Mucosa of rectum (tissue), 2 donors: ENCODE measurements around the gene CYBC1.

Source experiments
- H3K27ac ChIP-seq, 2 donors: one replicate each; pipeline ENCODE4 v1.7.0; 2013; ENCODE audit warnings: inconsistent platforms in 2 of 2, low read depth in 2 of 2, low read length in 2 of 2
- H3K27me3 ChIP-seq, 2 donors: one replicate each; pipeline ENCODE4 v1.7.0; 2013; ENCODE audit warnings: low read length in 2 of 2; ENCODE audit not compliant: control insufficient read depth in 2 of 2, insufficient read depth in 2 of 2
- H3K36me3 ChIP-seq, 2 donors: one replicate each; pipeline ENCODE4 v1.7.0; 2013; ENCODE audit warnings: low read length in 2 of 2; ENCODE audit not compliant: control insufficient read depth in 2 of 2, insufficient read depth in 2 of 2
- H3K4me1 ChIP-seq, 2 donors: one replicate each; pipeline ENCODE4 v1.7.0; 2013; ENCODE audit warnings: low read length in 2 of 2, mild to moderate bottlenecking in 1 of 2; ENCODE audit not compliant: control insufficient read depth in 2 of 2, insufficient read depth in 2 of 2
- H3K4me3 ChIP-seq, 2 donors: one replicate each; pipeline ENCODE4 v1.7.0; 2013; ENCODE audit warnings: low read length in 2 of 2
- H3K9ac ChIP-seq, 2 donors: one replicate each; pipeline ENCODE4 v1.7.0; 2013; ENCODE audit warnings: low read length in 2 of 2, low read depth in 1 of 2, mild to moderate bottlenecking in 1 of 2
- H3K9me3 ChIP-seq, 2 donors: one replicate each; pipeline ENCODE4 v1.7.0; 2013; ENCODE audit warnings: low read length in 2 of 2; ENCODE audit not compliant: control insufficient read depth in 2 of 2
- donor health status: healthy.
- donor health status: Normal muscosa, but diverticular disease.

Gene CYBC1

DNA sequence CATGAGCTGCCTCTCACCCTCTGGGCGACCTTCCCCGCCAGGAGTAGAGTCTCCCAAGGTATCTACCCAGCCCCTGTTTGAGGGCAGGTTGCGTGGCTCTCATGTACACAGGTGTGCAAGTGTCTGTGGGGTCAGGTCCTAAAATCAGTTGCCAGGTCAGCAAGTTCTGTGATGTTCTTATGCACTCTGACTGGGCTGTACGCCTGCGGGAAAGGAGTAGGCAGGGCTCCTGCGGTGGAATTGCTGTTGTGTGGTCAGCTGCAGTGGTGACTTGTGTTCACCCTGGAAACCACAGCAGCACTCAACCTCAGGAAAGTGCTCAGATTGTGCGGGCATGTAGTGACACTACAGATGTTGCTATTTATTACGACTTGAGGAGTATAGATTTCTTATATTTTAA, 27.4 kb upstream of the CYBC1 start:
- Histone ChIP-seq H3K9ac (no peak overlapping the region), H3K27ac (no peak overlapping the region), H3K9me3 (no peaks in the 10 kb centered on the region), H3K4me3 (no peak overlapping the region), H3K36me3 (peaks cover 47 to 61% of the 10 kb centered on the region in 2 donors), H3K27me3 (no peaks in the 10 kb centered on the region), H3K4me1 (no peaks in the 10 kb centered on the region)

DNA sequence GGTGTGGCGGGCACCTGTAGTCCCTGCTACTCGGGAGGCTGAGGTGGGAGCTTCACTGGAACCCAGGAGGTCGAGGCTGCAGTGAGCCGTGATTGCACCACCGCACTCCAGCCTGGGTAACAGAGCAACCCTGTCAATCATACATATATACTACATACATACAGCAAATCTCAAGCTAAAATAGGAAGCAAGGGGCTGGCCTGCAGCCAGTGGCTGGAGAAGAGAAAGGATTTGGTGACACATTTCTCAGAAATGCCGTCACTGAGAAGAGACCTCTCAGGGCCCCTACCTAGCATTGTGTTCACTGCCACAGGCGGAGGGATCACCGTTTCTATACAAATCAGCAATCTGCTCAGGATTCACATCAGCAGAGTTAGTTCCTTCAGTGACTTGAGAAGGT, 24.9 kb upstream of the CYBC1 start:
- Histone ChIP-seq H3K4me1 (no peaks in the 10 kb centered on the region), H3K27ac (no peak overlapping the region), H3K9ac (no peak overlapping the region), H3K36me3 (peaks cover 42 to 47% of the 10 kb centered on the region in 2 donors), H3K4me3 (no peak overlapping the region), H3K27me3 (no peaks in the 10 kb centered on the region), H3K9me3 (no peaks in the 10 kb centered on the region)

GRCh38 chr17:82474223-82475010, 23.9 kb upstream of the CYBC1 start:
- Histone ChIP-seq H3K27ac (no peak overlapping the region), H3K9me3 (no peaks in the 10 kb centered on the region), H3K36me3 (peaks cover 36 to 42% of the 10 kb centered on the region in 2 donors), H3K27me3 (no peaks in the 10 kb centered on the region), H3K9ac (no peak overlapping the region), H3K4me3 (no peak overlapping the region), H3K4me1 (no peaks in the 10 kb centered on the region)

DNA sequence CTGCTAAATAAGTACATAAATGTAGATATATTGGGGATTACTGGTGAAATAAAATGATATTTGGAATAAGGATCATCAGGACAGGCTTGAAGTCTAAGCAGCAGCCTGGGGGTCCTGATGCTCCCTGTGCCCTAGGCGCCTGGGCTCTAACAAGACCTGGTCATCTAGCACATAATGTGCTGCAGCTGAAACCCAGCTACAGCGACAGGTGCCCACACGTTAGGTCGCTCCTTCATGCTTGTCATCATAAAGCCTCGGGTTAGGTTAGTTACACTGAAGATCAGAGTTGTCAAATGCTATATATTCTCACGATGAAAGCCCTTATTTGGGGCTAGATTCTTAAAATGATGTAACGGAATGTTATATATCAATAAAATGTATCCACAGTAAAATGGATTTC, 19.5 kb upstream of the CYBC1 start:
- H3K4me1 ChIP-seq = no peaks in the 10 kb centered on the region
- H3K9ac ChIP-seq = no peak overlapping the region
- H3K9me3 ChIP-seq = no peaks in the 10 kb centered on the region
- H3K36me3 ChIP-seq = peaks cover 38 to 42% of the 10 kb centered on the region in 2 donors
- no peak overlapping the region for H3K27ac ChIP-seq
- H3K27me3 ChIP-seq = no peaks in the 10 kb centered on the region
- no peak overlapping the region for H3K4me3 ChIP-seq

GRCh38 chr17:82468692-82469091, 18.1 kb upstream of the CYBC1 start:
- Histone ChIP-seq H3K9ac (no peak overlapping the region), H3K4me3 (no peak overlapping the region), H3K27ac (no peak overlapping the region), H3K27me3 (no peaks in the 10 kb centered on the region), H3K4me1 (no peaks in the 10 kb centered on the region), H3K9me3 (no peaks in the 10 kb centered on the region), H3K36me3 (peaks cover 43 to 46% of the 10 kb centered on the region in 2 donors)

GRCh38 chr17:82465023-82465603, 14.6 kb upstream of the CYBC1 start:
- Histone ChIP-seq H3K27me3 (no peaks in the 10 kb centered on the region), H3K4me3 (no peak overlapping the region), H3K9me3 (no peaks in the 10 kb centered on the region), H3K27ac (no peak overlapping the region), H3K4me1 (no peaks in the 10 kb centered on the region), H3K9ac (no peak overlapping the region), H3K36me3 (peaks cover 41 to 65% of the 10 kb centered on the region in 2 donors)

GRCh38 chr17:82464567-82464929, 14.0 kb upstream of the CYBC1 start:
- Histone ChIP-seq H3K27ac (no peak overlapping the region), H3K9me3 (no peaks in the 10 kb centered on the region), H3K4me3 (no peak overlapping the region), H3K9ac (no peak overlapping the region), H3K27me3 (no peaks in the 10 kb centered on the region), H3K36me3 (peaks cover 38 to 62% of the 10 kb centered on the region in 2 donors), H3K4me1 (peaks cover 1 to 4% of the 10 kb centered on the region in 2 donors)

- Histone ChIP-seq H3K4me1 (peaks cover 6 to 9% of the 10 kb centered on the region in 2 donors), H3K27ac (no peak overlapping the region), H3K9me3 (no peaks in the 10 kb centered on the region), H3K36me3 (peaks cover 35 to 58% of the 10 kb centered on the region in 2 donors), H3K27me3 (no peaks in the 10 kb centered on the region), H3K4me3 (no peak overlapping the region), H3K9ac (no peak overlapping the region)
Measured at GRCh38 chr17:82463925-82464566, 13.5 kb upstream of the CYBC1 start.

GRCh38 chr17:82463391-82463790, 12.8 kb upstream of the CYBC1 start:
- H3K27me3 ChIP-seq = no peaks in the 10 kb centered on the region
- H3K4me3 ChIP-seq = no peak overlapping the region
- no peaks in the 10 kb centered on the region for H3K9me3 ChIP-seq
- no peak overlapping the region for H3K9ac ChIP-seq
- peaks cover 8 to 9% of the 10 kb centered on the region in 2 donors for H3K4me1 ChIP-seq
- H3K27ac ChIP-seq = no peak overlapping the region
- H3K36me3 ChIP-seq = peaks cover 28 to 53% of the 10 kb centered on the region in 2 donors

- Histone ChIP-seq H3K9me3 (no peaks in the 10 kb centered on the region), H3K4me3 (no peak overlapping the region), H3K27ac (no peak overlapping the region), H3K9ac (no peak overlapping the region), H3K4me1 (peaks cover 18% of the 10 kb centered on the region in 2 donors), H3K27me3 (no peaks in the 10 kb centered on the region), H3K36me3 (peaks cover 25 to 46% of the 10 kb centered on the region in 2 donors)
Measured at GRCh38 chr17:82461827-82462524, 11.4 kb upstream of the CYBC1 start.
